SK-N-SH treated with all-trans-retinoic acid at 6 μM for 48 hours (cell line): ENCODE results near the gene OASL.

ENCODE experiments used
- ATAC-seq: fragments of 200-7000 bp; cut with Tn5 transposase; 3 replicates; pipeline ENCODE4 v1.9.1; 2020; ENCODE audit warnings: mild to moderate bottlenecking, moderate library complexity
- ARNTL ChIP-seq: fragments of 450-650 bp; formaldehyde crosslinking; IDR thresholded peaks from 2 replicates; pipeline ENCODE4 v1.5.0; 2020; ENCODE audit warnings: low read depth, mild to moderate bottlenecking, moderate library complexity, borderline replicate concordance
- BACH2 ChIP-seq: fragments of 250-450 bp; sonication (Bioruptor Pico); IDR thresholded peaks from 2 replicates; pipeline ENCODE4 v1.9.0; 2021; ENCODE audit warnings: mild to moderate bottlenecking, borderline replicate concordance
- CREB5 ChIP-seq: fragments of 250-450 bp; sonication (Bioruptor Pico); IDR thresholded peaks from 2 replicates; pipeline ENCODE4 v1.5.1; 2020; ENCODE audit warnings: low read depth, mild to moderate bottlenecking, moderate library complexity
- CSDC2 ChIP-seq: fragments of 250-450 bp; sonication (Bioruptor Pico); IDR thresholded peaks from 2 replicates; pipeline ENCODE4 v1.5.0; 2020; ENCODE audit warnings: mild to moderate bottlenecking, moderate library complexity
- CSRNP3 ChIP-seq: fragments of 250-450 bp; sonication (Bioruptor Pico); IDR thresholded peaks from 2 replicates; pipeline ENCODE4 v1.5.1; 2021; ENCODE audit warnings: mild to moderate bottlenecking, moderate library complexity
- ESRRG ChIP-seq: fragments of 250-450 bp; sonication (Bioruptor Pico); IDR thresholded peaks from 2 replicates; pipeline ENCODE4 v1.6.1; 2021; ENCODE audit warnings: mild to moderate bottlenecking
- GLIS3 ChIP-seq: fragments of 250-450 bp; sonication (Bioruptor Pico); IDR thresholded peaks from 2 replicates; pipeline ENCODE4 v1.5.0; 2020; ENCODE audit warnings: mild to moderate bottlenecking, moderate library complexity
- ISL1 ChIP-seq: fragments of 250-450 bp; sonication (Bioruptor Pico); IDR thresholded peaks from 2 replicates; pipeline ENCODE4 v2.1.2; 2022; ENCODE audit warnings: mild to moderate bottlenecking, moderate library complexity
- OSR1 ChIP-seq: fragments of 250-450 bp; sonication (Bioruptor Pico); IDR thresholded peaks from 2 replicates; pipeline ENCODE4 v1.8.0; 2022; ENCODE audit warnings: moderate library complexity, mild to moderate bottlenecking, inconsistent platforms
- PATZ1 ChIP-seq: fragments of 250-450 bp; sonication (Bioruptor Pico); IDR thresholded peaks from 2 replicates; pipeline ENCODE4 v1.8.0; 2020; ENCODE audit warnings: mild to moderate bottlenecking, moderate library complexity, borderline replicate concordance
- POU6F1 ChIP-seq: fragments of 250-450 bp; sonication (Bioruptor Pico); IDR thresholded peaks from 2 replicates; pipeline ENCODE4 v1.8.0; 2021; ENCODE audit warnings: low read depth, mild to moderate bottlenecking, moderate library complexity, borderline replicate concordance
- PPARA ChIP-seq: fragments of 250-450 bp; sonication (Bioruptor Pico); IDR thresholded peaks from 2 replicates; pipeline ENCODE4 v1.5.0; 2020; ENCODE audit warnings: mild to moderate bottlenecking, borderline replicate concordance
- SNAI2 ChIP-seq: fragments of 250-450 bp; sonication (Bioruptor Pico); IDR thresholded peaks from 2 replicates; pipeline ENCODE4 v1.5.0; 2020; ENCODE audit warnings: mild to moderate bottlenecking, moderate library complexity
- TOX ChIP-seq: fragments of 250-450 bp; sonication (Bioruptor Pico); IDR thresholded peaks from 2 replicates; pipeline ENCODE4 v1.8.0; 2021; ENCODE audit warnings: mild to moderate bottlenecking, moderate library complexity, borderline replicate concordance
- TSHZ2 ChIP-seq: fragments of 250-450 bp; sonication (Bioruptor Pico); IDR thresholded peaks from 2 replicates; pipeline ENCODE4 v1.5.0; 2020; ENCODE audit warnings: mild to moderate bottlenecking, moderate library complexity
- ZC3H10 ChIP-seq: fragments of 250-450 bp; sonication (Bioruptor Pico); IDR thresholded peaks from 2 replicates; pipeline ENCODE4 v1.5.1; 2021; ENCODE audit warnings: mild to moderate bottlenecking, moderate library complexity
- ZFP3 ChIP-seq: fragments of 250-450 bp; sonication (Bioruptor Pico); IDR thresholded peaks from 2 replicates; pipeline ENCODE4 v1.5.0; 2020; ENCODE audit warnings: mild to moderate bottlenecking, moderate library complexity
- ZFP30 ChIP-seq: fragments of 450-650 bp; formaldehyde crosslinking; IDR thresholded peaks from 2 replicates; pipeline ENCODE4 v1.5.0; 2022; ENCODE audit warnings: mild to moderate bottlenecking, moderate library complexity
- ZNF565 ChIP-seq: fragments of 450-650 bp; formaldehyde crosslinking; conservative IDR thresholded peaks from 2 replicates; pipeline ENCODE4 v1.5.0; 2020; ENCODE audit warnings: low read depth, mild to moderate bottlenecking, moderate library complexity
- ZNF70 ChIP-seq: fragments of 450-650 bp; formaldehyde crosslinking; IDR thresholded peaks from 2 replicates; pipeline ENCODE4 v1.5.0; 2020; ENCODE audit warnings: mild to moderate bottlenecking, moderate library complexity
- ZNF8 ChIP-seq: fragments of 450-650 bp; formaldehyde crosslinking; IDR thresholded peaks from 2 replicates; pipeline ENCODE4 v1.5.0; 2020; ENCODE audit warnings: mild to moderate bottlenecking, moderate library complexity

Gene OASL

GRCh38 chr12:121025442-121026226 is 13.4 kb downstream of the OASL start:
- no peak for ATAC-seq

GRCh38 chr12:121023799-121024198 is 15.2 kb downstream of the OASL start:
- ATAC-seq = no peak
- TF ChIP-seq PATZ1 (CRISPR knock-in tag) = no peak
- TF ChIP-seq PPARA (CRISPR knock-in tag) = no peak
- no peak for TF ChIP-seq GLIS3 (CRISPR knock-in tag)
- TF ChIP-seq ESRRG (CRISPR knock-in tag) = no peak
- no peak for TF ChIP-seq CREB5 (CRISPR knock-in tag)
- no peak for TF ChIP-seq ZFP3 (CRISPR knock-in tag)
- TF ChIP-seq ZNF70 (CRISPR knock-in tag) = no peak
- TF ChIP-seq OSR1 = no peak

More at GRCh38 chr12:121025442-121026226, 13.4 kb downstream of the OASL start:
- TF ChIP-seq ZNF8 (CRISPR knock-in tag) (no peak), GLIS3 (CRISPR knock-in tag) (no peak), ESRRG (CRISPR knock-in tag) (no peak), ISL1 (CRISPR knock-in tag) (no peak), BACH2 (CRISPR knock-in tag) (no peak), ARNTL (no peak), ZNF70 (CRISPR knock-in tag) (no peak), PATZ1 (CRISPR knock-in tag) (no peak), TSHZ2 (CRISPR knock-in tag) (no peak), TOX (CRISPR knock-in tag) (no peak), ZC3H10 (no peak), POU6F1 (CRISPR knock-in tag) (no peak), SNAI2 (CRISPR knock-in tag) (no peak), ZNF565 (CRISPR knock-in tag) (no peak), CSRNP3 (CRISPR knock-in tag) (no peak), OSR1 (no peak), CSDC2 (CRISPR knock-in tag) (no peak), ZFP30 (CRISPR knock-in tag) (no peak), PPARA (CRISPR knock-in tag) (no peak)
